Measurements from ENCODE around the gene CYP19A1.
"Not testable (repeated sequence)": the region's sequence is repeated elsewhere in the genome, so short reads cannot be mapped to it uniquely, and the experiment has no call there.

CYP19A1 gene

DNA sequence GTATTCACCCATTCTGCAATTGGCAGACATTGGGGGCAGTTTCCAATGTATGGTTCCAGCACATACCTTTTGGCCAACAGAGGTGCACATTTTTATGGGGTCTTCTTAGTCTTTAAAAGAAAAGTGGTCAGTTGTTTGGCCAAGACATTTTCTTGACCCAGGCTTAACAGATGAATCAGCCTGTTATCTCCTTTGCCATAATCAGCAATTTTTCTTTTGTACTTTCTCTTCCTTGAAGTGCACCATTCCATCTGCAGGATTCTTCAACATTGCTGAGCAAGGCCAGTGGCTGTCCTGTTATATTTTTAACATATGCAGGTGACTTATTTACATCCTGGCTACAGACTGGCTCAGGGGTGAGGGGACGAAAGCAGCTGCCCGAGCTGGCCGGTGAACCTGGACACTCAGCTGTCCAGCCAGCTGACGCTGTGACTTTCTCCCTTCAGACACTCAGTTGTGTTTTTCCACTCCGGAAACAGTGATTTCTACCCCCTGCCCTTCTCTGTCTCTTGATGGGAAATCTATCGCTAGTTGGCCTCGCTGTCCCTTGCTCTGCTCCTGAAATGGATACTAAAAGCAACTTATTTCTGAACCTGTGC is 147.2 kb downstream of the CYP19A1 start:
- Histone ChIP-seq H3K36me3 (ENCODE audit: insufficient read depth) (no peaks in the 10 kb centered on the region), H3K9ac (no peak overlapping the region), H2AFZ (ENCODE audit: low read depth) (no peak overlapping the region), H3K4me1 (ENCODE audit: low read depth, poor library complexity, severe bottlenecking) (peaks cover 6% of the 10 kb centered on the region), H3K4me3 (IDR thresholded peaks at IDR 0.05; ENCODE audit: insufficient read depth, low read depth, low read length) (no peak overlapping the region), H3K79me2 (ENCODE audit: insufficient read depth, low read depth) (no peaks in the 10 kb centered on the region), H3K27ac (no peak overlapping the region), H3K4me2 (no peak overlapping the region), H4K20me1 (ENCODE audit: insufficient read depth) (no peaks in the 10 kb centered on the region), H3K27me3 (ENCODE audit: insufficient read depth, low read depth) (no peaks in the 10 kb centered on the region)
- TF ChIP-seq, protein P1, sequence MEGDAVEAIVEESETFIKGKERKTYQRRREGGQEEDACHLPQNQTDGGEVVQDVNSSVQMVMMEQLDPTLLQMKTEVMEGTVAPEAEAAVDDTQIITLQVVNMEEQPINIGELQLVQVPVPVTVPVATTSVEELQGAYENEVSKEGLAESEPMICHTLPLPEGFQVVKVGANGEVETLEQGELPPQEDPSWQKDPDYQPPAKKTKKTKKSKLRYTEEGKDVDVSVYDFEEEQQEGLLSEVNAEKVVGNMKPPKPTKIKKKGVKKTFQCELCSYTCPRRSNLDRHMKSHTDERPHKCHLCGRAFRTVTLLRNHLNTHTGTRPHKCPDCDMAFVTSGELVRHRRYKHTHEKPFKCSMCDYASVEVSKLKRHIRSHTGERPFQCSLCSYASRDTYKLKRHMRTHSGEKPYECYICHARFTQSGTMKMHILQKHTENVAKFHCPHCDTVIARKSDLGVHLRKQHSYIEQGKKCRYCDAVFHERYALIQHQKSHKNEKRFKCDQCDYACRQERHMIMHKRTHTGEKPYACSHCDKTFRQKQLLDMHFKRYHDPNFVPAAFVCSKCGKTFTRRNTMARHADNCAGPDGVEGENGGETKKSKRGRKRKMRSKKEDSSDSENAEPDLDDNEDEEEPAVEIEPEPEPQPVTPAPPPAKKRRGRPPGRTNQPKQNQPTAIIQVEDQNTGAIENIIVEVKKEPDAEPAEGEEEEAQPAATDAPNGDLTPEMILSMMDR (conservative IDR thresholded peaks at IDR 0.05; ENCODE audit: low read depth, low read length) = no peak

DNA sequence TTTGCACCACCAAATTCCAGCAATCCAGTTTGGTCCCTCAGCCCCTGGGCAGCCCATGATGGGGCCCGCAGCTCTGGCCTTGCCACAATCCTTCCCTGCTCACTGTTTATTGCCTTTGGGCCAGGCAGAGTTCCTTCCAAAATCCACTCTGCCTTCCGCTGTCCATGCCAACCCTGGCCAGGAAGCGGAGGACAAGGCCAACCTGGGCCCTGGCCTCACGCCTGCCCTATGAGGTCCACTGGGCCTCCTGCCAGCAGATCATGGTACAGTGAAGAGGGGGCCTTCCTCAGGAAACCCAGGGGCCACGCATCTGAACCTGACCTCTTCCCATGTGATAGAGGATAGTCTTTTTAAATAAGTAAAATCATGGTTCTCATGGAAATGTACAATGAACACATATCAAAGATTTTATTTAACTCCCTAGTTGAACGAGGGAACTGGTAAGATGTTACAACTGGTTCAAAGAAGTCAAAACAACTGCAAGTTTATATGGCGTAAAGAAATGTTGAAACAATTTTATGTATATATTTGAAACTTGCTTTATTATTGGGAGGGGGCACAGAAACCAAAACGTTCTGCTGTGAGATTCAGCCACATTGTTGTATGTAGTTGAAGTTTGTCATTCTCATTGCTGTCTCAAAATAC is 147.8 kb downstream of the CYP19A1 start:
- TF ChIP-seq, protein P1 (conservative IDR thresholded peaks at IDR 0.05; ENCODE audit: low read depth, low read length) = no peak
- no peak overlapping the region for H3K4me3 ChIP-seq (IDR thresholded peaks at IDR 0.05; ENCODE audit: insufficient read depth, low read depth, low read length)
- H3K4me2 ChIP-seq = no peak overlapping the region
- H2AFZ ChIP-seq (ENCODE audit: low read depth) = no peak overlapping the region
- no peaks in the 10 kb centered on the region for H3K79me2 ChIP-seq (ENCODE audit: insufficient read depth, low read depth)
- peaks cover 6% of the 10 kb centered on the region for H3K4me1 ChIP-seq (ENCODE audit: low read depth, poor library complexity, severe bottlenecking)
- H3K36me3 ChIP-seq (ENCODE audit: insufficient read depth) = no peaks in the 10 kb centered on the region
- no peaks in the 10 kb centered on the region for H4K20me1 ChIP-seq (ENCODE audit: insufficient read depth)
- H3K27me3 ChIP-seq (ENCODE audit: insufficient read depth, low read depth) = no peaks in the 10 kb centered on the region
- H3K27ac ChIP-seq = no peak overlapping the region
- no peak overlapping the region for H3K9ac ChIP-seq

DNA sequence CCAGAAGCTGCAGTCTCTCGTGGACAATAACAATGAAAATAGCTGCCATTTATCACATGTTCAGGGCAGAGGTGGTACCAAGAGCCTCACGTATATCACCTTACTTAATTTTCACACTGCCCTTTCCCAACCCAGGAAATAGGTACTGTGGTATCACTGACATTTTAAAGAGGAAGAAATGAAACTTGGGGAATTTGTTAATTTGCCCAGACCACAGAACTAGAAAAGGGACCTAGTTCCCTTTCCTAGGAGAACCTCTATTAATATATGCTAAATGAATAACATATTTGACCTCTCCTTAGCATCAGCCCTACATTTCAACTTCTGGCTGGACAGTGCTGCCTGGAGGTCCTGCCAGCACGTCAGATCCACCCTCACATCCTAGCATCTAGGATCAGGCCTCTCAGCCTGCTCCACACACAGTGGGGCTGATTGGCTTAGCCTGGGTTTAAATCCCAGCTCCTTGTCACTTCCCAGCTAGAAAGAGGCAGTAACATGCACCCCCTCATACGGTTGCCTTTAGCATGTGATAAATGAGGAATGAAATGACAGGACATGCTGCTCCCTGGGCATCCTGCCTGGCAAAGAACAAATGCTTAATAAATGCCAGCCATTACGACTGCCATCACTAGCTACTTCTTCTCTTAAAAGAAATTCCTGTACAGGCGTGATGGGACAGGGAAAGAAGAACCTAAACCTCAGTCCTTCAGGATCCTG is 148.6 kb downstream of the CYP19A1 start:
- Histone ChIP-seq H3K4me3 (IDR thresholded peaks at IDR 0.05; ENCODE audit: insufficient read depth, low read depth, low read length) (no peak overlapping the region), H3K27ac (no peak overlapping the region), H3K4me1 (ENCODE audit: low read depth, poor library complexity, severe bottlenecking) (peaks cover 6% of the 10 kb centered on the region), H3K27me3 (ENCODE audit: insufficient read depth, low read depth) (no peaks in the 10 kb centered on the region), H3K36me3 (ENCODE audit: insufficient read depth) (no peaks in the 10 kb centered on the region), H3K9ac (no peak overlapping the region), H3K4me2 (no peak overlapping the region), H4K20me1 (ENCODE audit: insufficient read depth) (no peaks in the 10 kb centered on the region), H3K79me2 (ENCODE audit: insufficient read depth, low read depth) (no peaks in the 10 kb centered on the region), H2AFZ (ENCODE audit: low read depth) (no peak overlapping the region)
- TF ChIP-seq, protein P1 (conservative IDR thresholded peaks at IDR 0.05; ENCODE audit: low read depth, low read length) = no peak

DNA sequence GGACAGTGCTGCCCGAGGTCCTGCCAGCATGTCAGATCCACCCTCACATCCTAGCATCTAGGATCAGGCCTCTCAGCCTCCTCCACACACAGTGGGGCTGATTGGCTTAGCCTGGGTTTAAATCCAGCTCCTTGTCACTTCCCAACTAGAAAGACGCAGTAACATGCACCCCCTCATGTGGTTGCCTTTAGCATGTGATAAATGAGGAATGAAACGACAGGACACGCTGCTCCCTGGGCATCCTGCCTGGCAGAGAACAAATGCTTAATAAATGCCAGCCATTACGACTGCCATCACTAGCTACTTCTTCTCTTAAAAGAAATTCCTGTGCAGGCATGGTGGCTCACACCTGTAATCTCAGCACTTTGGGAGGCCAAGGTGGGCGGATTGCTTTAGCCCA is 149.6 kb downstream of the CYP19A1 start:
- H3K9ac ChIP-seq; H3K27ac ChIP-seq; H3K27me3 ChIP-seq (ENCODE audit: insufficient read depth, low read depth): not testable (repeated sequence)

DNA sequence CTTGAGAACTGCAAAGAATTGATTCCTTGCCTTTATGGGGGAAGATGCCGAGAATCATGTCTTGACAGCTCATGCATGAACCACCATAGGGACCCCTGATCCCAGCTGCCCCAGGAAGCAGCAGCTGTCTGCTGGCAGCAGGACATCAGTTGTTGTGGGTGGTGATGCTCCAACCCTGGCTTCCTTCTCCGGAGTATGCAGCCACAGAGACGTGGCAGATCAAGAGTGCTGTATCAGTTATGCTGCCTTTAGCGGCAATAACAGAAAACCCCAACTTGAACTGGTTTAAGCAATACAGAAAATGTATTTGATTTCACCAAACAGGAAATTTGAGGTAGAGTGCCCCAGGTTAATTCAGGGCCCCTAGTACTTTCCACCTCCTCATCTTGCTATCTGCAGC is 151.5 kb downstream of the CYP19A1 start:
- TF ChIP-seq, protein P1 (conservative IDR thresholded peaks at IDR 0.05; ENCODE audit: low read depth, low read length) = no peak
- Histone ChIP-seq H3K4me3 (IDR thresholded peaks at IDR 0.05; ENCODE audit: insufficient read depth, low read depth, low read length) (no peak overlapping the region), H3K27me3 (ENCODE audit: insufficient read depth, low read depth) (no peaks in the 10 kb centered on the region), H3K9ac (no peak overlapping the region), H4K20me1 (ENCODE audit: insufficient read depth) (no peaks in the 10 kb centered on the region), H3K36me3 (ENCODE audit: insufficient read depth) (no peaks in the 10 kb centered on the region), H3K27ac (no peak overlapping the region), H2AFZ (ENCODE audit: low read depth) (no peak overlapping the region), H3K79me2 (ENCODE audit: insufficient read depth, low read depth) (no peaks in the 10 kb centered on the region), H3K4me1 (ENCODE audit: low read depth, poor library complexity, severe bottlenecking) (no peaks in the 10 kb centered on the region), H3K4me2 (no peak overlapping the region)

More for the DNA sequence above, 149.6 kb downstream of the CYP19A1 start:
- not testable (repeated sequence) for H2AFZ ChIP-seq (ENCODE audit: low read depth); H3K4me3 ChIP-seq (IDR thresholded peaks at IDR 0.05; ENCODE audit: insufficient read depth, low read depth, low read length); H3K36me3 ChIP-seq (ENCODE audit: insufficient read depth); H4K20me1 ChIP-seq (ENCODE audit: insufficient read depth); H3K79me2 ChIP-seq (ENCODE audit: insufficient read depth, low read depth); H3K4me1 ChIP-seq (ENCODE audit: low read depth, poor library complexity, severe bottlenecking); H3K4me2 ChIP-seq

Measured in KMS-11 (cell line).